Sigmoid colon (tissue), 7 donors: ENCODE results near the gene TNP2. TPM values are rescaled to one million over a fixed set of nuclear protein-coding genes. Genes with fewer than 3 reads are reported as not detected.
A peak's percentile ranks its signal among the peaks of the same experiment; 100 is the strongest.

Experiments used
- DNase-seq: peaks from one replicate; pipeline ENCODE4 v3.0.0-alpha.2; 2019
- H3K27ac ChIP-seq, 4 donors: fragments of 200-600 bp; sonication (generic); one replicate each; pipeline ENCODE4 v1.5.1; 2016 to 2019; ENCODE audit warnings: mild to moderate bottlenecking in 1 of 4
- H3K27me3 ChIP-seq, 3 donors: fragments of 200-600 bp; sonication (generic); one replicate each; pipeline ENCODE4 v1.5.1; 2019; ENCODE audit warnings: mild to moderate bottlenecking in 1 of 3
- H3K36me3 ChIP-seq, 4 donors: fragments of 200-600 bp; sonication (generic); one replicate each; pipeline ENCODE4 v1.5.1; 2016 to 2019
- H3K4me1 ChIP-seq, 4 donors: fragments of 200-600 bp; sonication (generic); one replicate each; pipeline ENCODE4 v1.5.1; 2017 to 2019
- H3K4me3 ChIP-seq, 4 donors: fragments of 200-600 bp; sonication (generic); one replicate each; pipeline ENCODE4 v1.5.1; 2017 to 2019; ENCODE audit warnings: mild to moderate bottlenecking in 2 of 4, moderate library complexity in 1 of 4
- H3K9me3 ChIP-seq, 4 donors: fragments of 200-600 bp in 3 of 4; sonication (generic) in 3 of 4; one replicate each; pipeline versions ENCODE4 v1.5.1 to v1.6.1; 2013 to 2019
- CTCF ChIP-seq, 4 experiments: fragments of 450-650 bp in 3 of 4; fragments of 200-600 bp in 1 of 4; IDR thresholded peaks; one replicate each; pipeline ENCODE4 v1.5.1; 2016 to 2019; ENCODE audit warnings: antibody characterized with exemption in 4 of 4, mild to moderate bottlenecking in 3 of 4, moderate library complexity in 2 of 4
- EP300 ChIP-seq, 4 donors: sonication (generic); formaldehyde crosslinking; IDR thresholded peaks; one replicate each; pipeline ENCODE4 v1.6.1; 2017; ENCODE audit warnings: antibody characterized with exemption in 4 of 4
- POLR2A ChIP-seq, 2 donors: fragments of 450-650 bp; IDR thresholded peaks; one replicate each; pipeline ENCODE4 v1.6.1; 2016; ENCODE audit warnings: antibody characterized with exemption in 2 of 2, mild to moderate bottlenecking in 2 of 2, moderate library complexity in 2 of 2
- POLR2AphosphoS5 ChIP-seq, 4 donors: sonication (generic); formaldehyde crosslinking; IDR thresholded peaks; one replicate each; pipeline ENCODE4 v1.6.1; 2017; ENCODE audit warnings: antibody characterized with exemption in 4 of 4
- WGBS, 2 donors: extraction: QIAGEN DNeasy Blood & Tissue Kit; methylation state at CpG; one replicate each; pipeline ENCODE4 v1.1.7; 2013; 5-methylcytosine and 5-hydroxymethylcytosine counted together
- intact Hi-C: fragments of 100-400 bp; cut with DNase I; formaldehyde crosslinking; loops from one replicate; pipeline ENCODE4 v1.15.1; 2023
- polyA plus RNA-seq, 3 donors: library from polyadenylated mRNA; stranded (reverse); fragments of 200-250 nt; gene quantifications; one replicate each; pipeline ENCODE4 v1.2.3, GENCODE V29; 2013
- total RNA-seq, 4 donors: library from RNA; depleted of rRNA; stranded (reverse); fragments of >200 nt; gene quantifications; one replicate each; pipeline ENCODE4 v1.1.0, GENCODE V29; 2016
- donor health status: healthy with polysubstance abuse.
- donor health status: Bipolar disorder and iron deficiency.
- donor health status: healthy.

Gene TNP2
- total and polyA plus RNA-seq, 7 donors = not detected

DNA sequence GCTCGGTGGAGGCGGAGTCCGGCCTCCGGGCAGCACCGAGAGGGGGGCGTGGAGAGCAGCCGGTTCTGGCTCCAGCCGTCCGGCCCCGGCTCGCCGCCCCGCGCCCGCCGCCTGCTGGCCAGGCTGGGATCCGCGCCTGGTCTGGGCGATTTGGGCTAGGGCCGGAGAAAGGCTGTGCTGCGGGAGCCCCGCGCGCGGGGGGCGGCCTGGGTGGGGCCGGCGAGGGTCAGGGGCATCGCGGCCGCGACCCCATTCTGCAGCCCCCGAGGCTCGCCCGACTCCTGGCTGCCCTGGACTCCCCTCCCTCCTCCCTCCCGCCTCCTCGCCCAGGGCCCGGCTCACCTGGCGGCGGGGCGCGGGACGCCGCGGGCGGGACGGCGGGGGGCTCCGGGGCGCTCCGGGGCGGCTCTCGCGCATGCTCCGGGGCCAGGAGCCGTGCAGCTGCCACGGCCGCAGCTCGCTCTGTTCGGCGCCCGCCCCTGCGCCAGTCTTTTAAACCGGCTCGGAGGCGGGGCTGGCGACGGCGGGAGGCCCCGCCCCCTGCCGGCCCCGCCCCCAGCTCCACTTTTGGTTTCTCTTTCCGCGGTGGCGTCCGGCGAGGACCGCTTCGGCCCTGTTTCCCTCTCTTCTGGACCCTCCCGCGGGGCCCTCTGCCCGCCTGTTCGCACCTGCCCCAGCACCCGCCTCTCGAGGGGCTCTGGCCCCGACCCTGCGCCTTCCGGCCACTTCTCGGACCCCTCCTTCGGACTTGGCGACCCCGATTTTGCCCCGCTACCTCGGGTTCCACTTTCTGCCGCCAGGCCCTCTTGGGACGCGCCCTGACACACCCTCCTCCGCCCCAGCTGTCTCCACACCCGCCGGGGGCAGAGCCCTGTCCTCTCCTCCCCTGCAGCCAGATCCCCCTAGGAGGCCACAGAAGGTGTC is 13.1 kb downstream of the TNP2 start, which contains the start of gene SOCS1:
TSS of gene SOCS1 (minus strand) at position 468 of the 924 bp plus-strand sequence. CDS start 726 bp downstream, outside the sequence.
- Histone ChIP-seq H3K27ac (peak within 1 kb of the TSS; percentile 90 to 99 (median 94)), H3K9me3 (no peaks in the 10 kb centered on the region), H3K4me3 (peak within 1 kb of the TSS; percentile 78 to 88 (median 84)), H3K36me3 (no peaks in the 10 kb centered on the region), H3K27me3 (no peaks in the 10 kb centered on the region), H3K4me1 (peaks cover 0 to 46% (median 27%) of the 10 kb centered on the region in 4 donors)
- intact Hi-C loops = loop anchor here (1.0 to 10.0 kb wide), 6 partner anchors 93 to 511 kb away; partner anchors contain the start of gene NUBP1
- peak; percentile 92 for DNase-seq
- TF ChIP-seq CTCF (IDR thresholded peaks at IDR 0.05) (peak; percentile 57 to 96 (median 80)), POLR2AphosphoS5 (IDR thresholded peaks at IDR 0.05) (peak; percentile 68 to 90 (median 89)), POLR2A (IDR thresholded peaks at IDR 0.05) (peak; percentile 52 to 70), EP300 (IDR thresholded peaks at IDR 0.05) (no peak)
- 0 to 1% methylated on average over 100 of the region's 100 CpGs for WGBS, 2 donors

DNA sequence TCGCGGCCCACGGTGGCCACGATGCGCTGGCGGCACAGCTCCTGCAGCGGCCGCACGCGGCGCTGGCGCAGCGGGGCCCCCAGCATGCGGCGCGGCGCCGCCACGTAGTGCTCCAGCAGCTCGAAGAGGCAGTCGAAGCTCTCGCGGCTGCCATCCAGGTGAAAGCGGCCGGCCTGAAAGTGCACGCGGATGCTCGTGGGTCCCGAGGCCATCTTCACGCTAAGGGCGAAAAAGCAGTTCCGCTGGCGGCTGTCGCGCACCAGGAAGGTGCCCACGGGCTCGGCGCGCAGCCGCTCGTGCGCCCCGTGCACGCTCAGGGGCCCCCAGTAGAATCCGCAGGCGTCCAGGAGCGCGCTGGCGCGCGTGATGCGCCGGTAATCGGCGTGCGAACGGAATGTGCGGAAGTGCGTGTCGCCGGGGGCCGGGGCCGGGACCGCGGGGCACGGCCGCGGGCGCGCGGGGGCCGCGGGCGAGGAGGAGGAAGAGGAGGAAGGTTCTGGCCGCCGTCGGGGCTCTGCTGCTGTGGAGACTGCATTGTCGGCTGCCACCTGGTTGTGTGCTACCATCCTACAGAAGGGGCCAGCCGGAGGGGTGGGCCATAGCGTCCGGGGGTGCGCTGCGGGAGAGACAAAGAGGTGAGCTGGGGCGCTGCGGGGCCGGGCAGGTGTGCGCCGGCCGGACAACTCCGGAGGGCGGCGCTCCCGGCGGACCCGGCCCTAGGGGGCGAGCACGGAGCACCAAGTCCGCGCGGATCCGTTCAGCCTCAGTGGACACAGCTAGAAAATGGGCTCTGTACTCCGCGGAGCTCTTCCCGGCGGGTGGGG is 14.0 kb downstream of the TNP2 start:
- peak overlapping the region; percentile 78 to 88 (median 84) for H3K4me3 ChIP-seq
- no peaks in the 10 kb centered on the region for H3K27me3 ChIP-seq
- WGBS, 2 donors = 1% methylated on average over 105 of the region's 105 CpGs
- H3K36me3 ChIP-seq = no peaks in the 10 kb centered on the region
- intact Hi-C loops = loop anchor here (1.0 to 10.0 kb wide), 5 partner anchors 93 to 510 kb away; partner anchors contain the start of gene NUBP1
- peak; percentile 74 for DNase-seq
- peak overlapping the region; percentile 90 to 99 (median 94) for H3K27ac ChIP-seq
- TF ChIP-seq EP300 (IDR thresholded peaks at IDR 0.05) = no peak
- TF ChIP-seq CTCF (IDR thresholded peaks at IDR 0.05) = no peak
- TF ChIP-seq POLR2AphosphoS5 (IDR thresholded peaks at IDR 0.05) = no peak
- TF ChIP-seq POLR2A (IDR thresholded peaks at IDR 0.05) = no peak
- peaks cover 0 to 46% (median 27%) of the 10 kb centered on the region in 4 donors for H3K4me1 ChIP-seq
- H3K9me3 ChIP-seq = no peaks in the 10 kb centered on the region

DNA sequence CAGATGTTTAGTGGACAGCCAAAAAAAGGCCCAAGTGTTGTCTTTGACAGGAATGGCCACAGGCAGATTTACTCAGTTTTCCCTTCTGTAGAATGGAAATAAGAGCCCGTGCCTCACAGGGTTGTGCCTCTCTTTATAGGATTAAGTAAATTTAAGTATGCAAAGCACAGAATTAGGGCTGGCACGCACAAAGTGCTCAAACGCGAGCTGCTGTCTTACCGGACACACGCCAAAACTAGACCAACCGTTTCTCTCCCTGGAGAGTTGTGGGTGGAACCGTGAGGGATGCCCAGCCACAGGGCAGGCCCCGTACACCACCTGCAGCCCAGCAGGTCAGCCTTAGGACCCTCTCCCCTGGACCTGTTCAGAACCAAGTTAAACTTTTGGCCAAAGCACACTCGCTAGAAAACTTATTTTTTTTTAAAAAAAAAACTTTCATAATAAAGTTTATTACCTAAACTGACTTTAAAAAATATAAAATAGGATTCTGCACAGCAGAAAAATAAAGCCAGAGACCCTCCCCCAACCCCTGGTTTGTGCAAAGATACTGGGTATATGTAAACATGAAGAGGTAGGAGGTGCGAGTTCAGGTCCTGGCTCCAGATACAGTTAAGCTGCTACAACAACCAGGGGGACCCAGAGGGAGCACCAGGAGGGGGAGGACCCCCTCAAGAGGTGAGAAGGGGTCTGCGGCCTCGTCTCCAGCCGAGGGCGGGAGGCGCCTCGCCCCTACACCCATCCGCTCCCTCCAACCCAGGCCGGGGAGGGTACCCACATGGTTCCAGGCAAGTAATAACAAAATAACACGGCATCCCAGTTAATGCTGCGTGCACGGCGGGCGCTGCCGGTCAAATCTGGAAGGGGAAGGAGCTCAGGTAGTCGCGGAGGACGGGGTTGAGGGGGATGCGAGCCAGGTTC is 14.9 kb downstream of the TNP2 start:
- Histone ChIP-seq H3K36me3 (no peaks in the 10 kb centered on the region), H3K9me3 (no peaks in the 10 kb centered on the region), H3K4me3 (peak overlapping the region; percentile 78 to 88 (median 84)), H3K27me3 (no peaks in the 10 kb centered on the region), H3K27ac (peak overlapping the region in 3 of 4 donors; percentile 90 to 99 (median 96)), H3K4me1 (peaks cover 0 to 44% (median 26%) of the 10 kb centered on the region in 4 donors)
- 42 to 48% methylated on average over 29 of the region's 29 CpGs for WGBS, 2 donors
- DNase-seq = no peak
- no peak for TF ChIP-seq EP300 (IDR thresholded peaks at IDR 0.05)
- no peak for TF ChIP-seq POLR2AphosphoS5 (IDR thresholded peaks at IDR 0.05)
- no peak for TF ChIP-seq CTCF (IDR thresholded peaks at IDR 0.05)
- no peak for TF ChIP-seq POLR2A (IDR thresholded peaks at IDR 0.05)
- intact Hi-C loops = loop anchor here (10.0 kb wide), 2 partner anchors 119 to 509 kb away; partner anchors contain the start of gene NUBP1
